Keratinocyte (primary cell): ENCODE measurements around the gene TBC1D8. TPM values are rescaled to one million over a fixed set of nuclear protein-coding genes. Genes with fewer than 3 reads are reported as not detected.

ENCODE experiments used
- DNase-seq: peaks from one replicate; pipeline ENCODE4 v3.0.0-alpha.2; 2011; ENCODE audit warnings: low read depth, missing footprints, low spot score
- FAIRE-seq: peaks from 2 replicates; lab custom pipeline; 2011; peaks lifted over from hg19 to GRCh38; lab: Jason Lieb, UNC
- H2AFZ ChIP-seq: 2 replicates; pipeline ENCODE4 v1.6.0; 2012; ENCODE audit warnings: low read length, control low read depth, inconsistent platforms; ENCODE audit not compliant: control insufficient read depth
- H3K27ac ChIP-seq: 2 replicates; pipeline ENCODE4 v1.5.1; 2011; ENCODE audit warnings: low read length; ENCODE audit not compliant: control insufficient read depth, insufficient read depth
- H3K27me3 ChIP-seq: 3 replicates; pipeline ENCODE4 v1.6.0; 2011; ENCODE audit warnings: low read length; ENCODE audit not compliant: control insufficient read depth, insufficient read depth; ENCODE audit errors: extremely low read depth
- H3K36me3 ChIP-seq, 2 experiments: 2 replicates in 1 of 2; 3 replicates in 1 of 2; pipeline ENCODE4 v1.5.1; 2011; ENCODE audit warnings: low read length in 2 of 2, mild to moderate bottlenecking in 1 of 2; ENCODE audit not compliant: control insufficient read depth in 2 of 2, insufficient read depth in 2 of 2; ENCODE audit errors: extremely low read depth in 1 of 2
- H3K4me1 ChIP-seq: 3 replicates; pipeline ENCODE4 v1.5.1; 2011; ENCODE audit warnings: low read length; ENCODE audit not compliant: control insufficient read depth, insufficient read depth; ENCODE audit errors: extremely low read depth
- H3K4me2 ChIP-seq: 3 replicates; pipeline ENCODE4 v1.6.0; 2011; ENCODE audit warnings: low read depth, low read length; ENCODE audit not compliant: control insufficient read depth, insufficient read depth; ENCODE audit errors: extremely low read depth
- H3K4me3 ChIP-seq, 3 experiments: fragments of 200-600 bp in 1 of 3; sonication (generic) in 1 of 3; 2 replicates in 2 of 3; 3 replicates in 1 of 3; pipeline ENCODE4 v1.5.1; 2011 to 2016; ENCODE audit warnings: low read length in 3 of 3, mild to moderate bottlenecking in 3 of 3, control low read depth in 2 of 3, inconsistent platforms in 1 of 3, low read depth in 1 of 3, mixed read lengths in 1 of 3, mixed run types in 1 of 3, moderate library complexity in 1 of 3; ENCODE audit not compliant: control insufficient read depth in 2 of 3, insufficient read depth in 2 of 3; ENCODE audit errors: extremely low read depth in 1 of 3
- H3K79me2 ChIP-seq: 2 replicates; pipeline ENCODE4 v1.6.0; 2012; ENCODE audit warnings: low read length; ENCODE audit not compliant: control insufficient read depth, insufficient read depth
- H3K9ac ChIP-seq: 3 replicates; pipeline ENCODE4 v1.6.0; 2011; ENCODE audit warnings: low read length; ENCODE audit not compliant: control insufficient read depth, insufficient read depth; ENCODE audit errors: extremely low read depth
- H3K9me1 ChIP-seq: 3 replicates; pipeline ENCODE4 v1.6.0; 2011; ENCODE audit warnings: low read length; ENCODE audit not compliant: control insufficient read depth, insufficient read depth; ENCODE audit errors: extremely low read depth
- H3K9me3 ChIP-seq: 2 replicates; pipeline ENCODE4 v1.5.1; 2012; ENCODE audit warnings: low read depth, low read length; ENCODE audit not compliant: control insufficient read depth
- H4K20me1 ChIP-seq: 3 replicates; pipeline ENCODE4 v1.6.0; 2011; ENCODE audit warnings: low read length; ENCODE audit not compliant: control insufficient read depth, insufficient read depth; ENCODE audit errors: extremely low read depth
- EZH2 ChIP-seq: IDR thresholded peaks from one replicate; pipeline ENCODE4 v1.6.1; 2012; ENCODE audit warnings: inconsistent platforms, mild to moderate bottlenecking, low read length, moderate library complexity
- dilution Hi-C: fragments of 300-500 bp; cut with MboI; formaldehyde crosslinking; loops from one replicate; pipeline ENCODE4 v1.7.0; 2020; ENCODE audit warnings: low sequenced_read_pairs; ENCODE audit not compliant: extremely low pct_ligation_motif_present
- polyA plus RNA-seq, 5 experiments: library from polyadenylated mRNA; depleted of rRNA in 3 of 5; stranded (reverse) in 3 of 5; stranded (forward) in 1 of 5; unstranded in 1 of 5; fragments of >200 nt; gene quantifications; 1 replicate in 1 of 5; 2 replicates in 3 of 5; 3 replicates in 1 of 5; pipeline versions ENCODE4 v1.2.1 to v1.2.3, GENCODE V29; 2011 to 2012; ENCODE audit warnings: missing spikeins in 2 of 5, low read depth in 1 of 5, low replicate concordance in 1 of 5
- TF ChIP-seq, protein P1 (sequence below), 3 experiments: IDR thresholded peaks in 1 of 3; conservative IDR thresholded peaks in 1 of 3; optimal IDR thresholded peaks in 1 of 3; 2 replicates in 2 of 3; 3 replicates in 1 of 3; pipeline versions ENCODE3 to v1.5.1; 2011; ENCODE audit warnings: low read length in 3 of 3, mild to moderate bottlenecking in 3 of 3, moderate library complexity in 2 of 3, control low read depth in 1 of 3, inconsistent platforms in 1 of 3; ENCODE audit not compliant: insufficient read depth in 2 of 3; ENCODE audit errors: extremely low read depth in 1 of 3

Gene TBC1D8
- polyA plus RNA-seq, 1 donor (not counting 4 experiments of a cell fraction or from before 2014, with no cell fraction given), result 13.8 TPM

DNA sequence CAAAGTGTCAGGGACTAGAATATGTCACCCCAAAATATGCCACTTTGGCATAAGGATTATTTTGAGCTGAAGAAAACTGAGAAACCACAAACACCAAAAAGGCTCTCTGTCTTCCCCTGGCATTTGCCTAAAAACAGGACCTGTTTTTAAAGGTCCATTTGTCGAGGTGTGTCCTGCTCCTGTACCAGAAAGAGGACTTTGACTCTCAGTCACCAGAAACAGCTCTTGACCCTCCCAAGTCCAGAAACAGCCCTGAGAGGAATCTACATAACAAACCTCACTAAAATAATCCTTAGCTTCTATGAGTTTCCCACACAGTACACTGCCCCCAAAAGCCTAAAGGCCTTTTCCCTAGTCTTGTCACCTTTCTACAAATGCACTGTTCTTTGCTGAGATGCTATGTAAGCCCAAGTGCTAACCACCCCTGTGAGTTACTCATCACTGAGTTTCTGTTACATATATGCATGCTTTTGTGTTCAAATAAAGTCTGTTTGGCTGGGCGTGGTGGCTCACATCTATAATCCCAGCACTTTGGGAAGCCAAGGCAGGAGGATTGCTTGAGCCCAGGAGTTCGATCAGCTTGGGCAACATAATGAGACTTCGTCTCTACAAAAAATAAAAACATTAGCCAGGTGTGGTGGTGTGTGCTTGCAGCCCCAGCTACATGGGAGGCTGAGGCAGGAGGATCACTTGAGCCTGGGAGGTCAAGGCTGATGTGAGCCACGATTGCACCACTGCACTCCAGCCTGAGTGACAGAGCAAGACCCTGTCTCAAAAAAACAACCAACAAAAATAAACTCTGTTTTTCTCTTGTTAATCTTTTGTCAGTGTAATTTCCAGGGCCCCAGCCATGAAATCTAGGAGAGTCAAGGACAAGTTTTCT is 93.9 kb downstream of the TBC1D8 start:
- Histone ChIP-seq H3K4me3 (no peak overlapping the region), H3K9me1 (no peaks in the 10 kb centered on the region), H2AFZ (no peak overlapping the region), H3K9me3 (no peaks in the 10 kb centered on the region), H3K4me2 (no peak overlapping the region), H4K20me1 (no peaks in the 10 kb centered on the region), H3K79me2 (peaks cover 8% of the 10 kb centered on the region), H3K4me1 (no peaks in the 10 kb centered on the region), H3K36me3 (peaks cover 3 to 6% of the 10 kb centered on the region in 2 experiments), H3K27me3 (no peaks in the 10 kb centered on the region), H3K27ac (peak overlapping the region; percentile 20), H3K9ac (no peak overlapping the region)
- dilution Hi-C loops, result no loop called here
- FAIRE-seq (no peak), DNase-seq (no peak)
- TF ChIP-seq, protein P1, sequence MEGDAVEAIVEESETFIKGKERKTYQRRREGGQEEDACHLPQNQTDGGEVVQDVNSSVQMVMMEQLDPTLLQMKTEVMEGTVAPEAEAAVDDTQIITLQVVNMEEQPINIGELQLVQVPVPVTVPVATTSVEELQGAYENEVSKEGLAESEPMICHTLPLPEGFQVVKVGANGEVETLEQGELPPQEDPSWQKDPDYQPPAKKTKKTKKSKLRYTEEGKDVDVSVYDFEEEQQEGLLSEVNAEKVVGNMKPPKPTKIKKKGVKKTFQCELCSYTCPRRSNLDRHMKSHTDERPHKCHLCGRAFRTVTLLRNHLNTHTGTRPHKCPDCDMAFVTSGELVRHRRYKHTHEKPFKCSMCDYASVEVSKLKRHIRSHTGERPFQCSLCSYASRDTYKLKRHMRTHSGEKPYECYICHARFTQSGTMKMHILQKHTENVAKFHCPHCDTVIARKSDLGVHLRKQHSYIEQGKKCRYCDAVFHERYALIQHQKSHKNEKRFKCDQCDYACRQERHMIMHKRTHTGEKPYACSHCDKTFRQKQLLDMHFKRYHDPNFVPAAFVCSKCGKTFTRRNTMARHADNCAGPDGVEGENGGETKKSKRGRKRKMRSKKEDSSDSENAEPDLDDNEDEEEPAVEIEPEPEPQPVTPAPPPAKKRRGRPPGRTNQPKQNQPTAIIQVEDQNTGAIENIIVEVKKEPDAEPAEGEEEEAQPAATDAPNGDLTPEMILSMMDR (optimal IDR thresholded peaks at IDR 0.05 in 1 of 3, IDR thresholded peaks at IDR 0.05 in 1 of 3, conservative IDR thresholded peaks at IDR 0.05 in 1 of 3; ENCODE audit: extremely low read depth in 1 of 3, insufficient read depth in 2 of 3, low read length in 3 of 3), result no peak
- no peak for TF ChIP-seq EZH2

DNA sequence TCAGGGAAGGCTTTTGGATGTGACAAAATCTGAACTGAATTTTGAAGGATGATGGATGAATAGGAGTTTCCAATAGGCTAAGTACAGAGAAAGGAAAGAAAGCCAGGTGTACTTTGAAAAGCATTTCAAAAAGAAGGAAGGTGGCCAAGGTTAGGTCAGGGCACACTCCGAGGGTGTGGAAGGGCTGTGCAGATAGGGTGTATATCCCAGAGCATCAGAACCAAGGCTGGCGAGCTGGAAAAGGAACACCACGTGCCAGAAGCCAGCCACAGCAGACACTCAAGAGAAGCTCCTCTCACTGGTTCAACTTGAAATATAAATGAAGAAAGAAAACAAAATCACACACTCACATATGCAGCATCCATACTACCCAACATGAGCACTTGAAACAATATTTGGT is 98.1 kb downstream of the TBC1D8 start:
- H3K36me3 ChIP-seq, result peaks cover 3 to 6% of the 10 kb centered on the region in 2 experiments
- no peak for FAIRE-seq
- H3K9me3 ChIP-seq, result no peaks in the 10 kb centered on the region
- TF ChIP-seq EZH2, result no peak
- TF ChIP-seq, protein P1 (optimal IDR thresholded peaks at IDR 0.05 in 1 of 3, IDR thresholded peaks at IDR 0.05 in 1 of 3, conservative IDR thresholded peaks at IDR 0.05 in 1 of 3; ENCODE audit: extremely low read depth in 1 of 3, insufficient read depth in 2 of 3, low read length in 3 of 3), result no peak
- peaks cover 4% of the 10 kb centered on the region for H3K4me1 ChIP-seq
- H3K9ac ChIP-seq, result no peak overlapping the region
- H3K4me2 ChIP-seq, result no peak overlapping the region
- dilution Hi-C loops, result no loop called here
- no peak overlapping the region for H3K4me3 ChIP-seq
- no peaks in the 10 kb centered on the region for H3K9me1 ChIP-seq
- H4K20me1 ChIP-seq, result no peaks in the 10 kb centered on the region
- H3K79me2 ChIP-seq, result no peaks in the 10 kb centered on the region
- no peaks in the 10 kb centered on the region for H3K27me3 ChIP-seq
- DNase-seq, result no peak
- no peak overlapping the region for H3K27ac ChIP-seq
- no peak overlapping the region for H2AFZ ChIP-seq
